ENCODE measurements around the gene NFX1.
"Not testable (repeated sequence)": the region's sequence is repeated elsewhere in the genome, so short reads cannot be mapped to it uniquely, and the experiment has no call there.

GRCh38 chr9:33395159-33395879 lies 105.0 kb downstream of the NFX1 start:
- not testable (repeated sequence) for TF ChIP-seq CTCF (IDR thresholded peaks at IDR 0.05; ENCODE audit: insufficient read depth, low read length, poor library complexity, severe bottlenecking); EZH2phosphoT487 (conservative IDR thresholded peaks at IDR 0.05; ENCODE audit: low read length)

Data from SU-DHL-6 (cell line).